NCI-H2227 treated with DMSO at 0.1 percent for 48 hours (cell line): ENCODE data around the gene GTF3A.
"Not testable (repeated sequence)": the region's sequence is repeated elsewhere in the genome, so short reads cannot be mapped to it uniquely, and the experiment has no call there.

ENCODE experiments used
- DNase-seq: peaks from one replicate; lab custom pipeline; 2025; lab: John Stamatoyannopoulos, UW

Gene GTF3A

DNA sequence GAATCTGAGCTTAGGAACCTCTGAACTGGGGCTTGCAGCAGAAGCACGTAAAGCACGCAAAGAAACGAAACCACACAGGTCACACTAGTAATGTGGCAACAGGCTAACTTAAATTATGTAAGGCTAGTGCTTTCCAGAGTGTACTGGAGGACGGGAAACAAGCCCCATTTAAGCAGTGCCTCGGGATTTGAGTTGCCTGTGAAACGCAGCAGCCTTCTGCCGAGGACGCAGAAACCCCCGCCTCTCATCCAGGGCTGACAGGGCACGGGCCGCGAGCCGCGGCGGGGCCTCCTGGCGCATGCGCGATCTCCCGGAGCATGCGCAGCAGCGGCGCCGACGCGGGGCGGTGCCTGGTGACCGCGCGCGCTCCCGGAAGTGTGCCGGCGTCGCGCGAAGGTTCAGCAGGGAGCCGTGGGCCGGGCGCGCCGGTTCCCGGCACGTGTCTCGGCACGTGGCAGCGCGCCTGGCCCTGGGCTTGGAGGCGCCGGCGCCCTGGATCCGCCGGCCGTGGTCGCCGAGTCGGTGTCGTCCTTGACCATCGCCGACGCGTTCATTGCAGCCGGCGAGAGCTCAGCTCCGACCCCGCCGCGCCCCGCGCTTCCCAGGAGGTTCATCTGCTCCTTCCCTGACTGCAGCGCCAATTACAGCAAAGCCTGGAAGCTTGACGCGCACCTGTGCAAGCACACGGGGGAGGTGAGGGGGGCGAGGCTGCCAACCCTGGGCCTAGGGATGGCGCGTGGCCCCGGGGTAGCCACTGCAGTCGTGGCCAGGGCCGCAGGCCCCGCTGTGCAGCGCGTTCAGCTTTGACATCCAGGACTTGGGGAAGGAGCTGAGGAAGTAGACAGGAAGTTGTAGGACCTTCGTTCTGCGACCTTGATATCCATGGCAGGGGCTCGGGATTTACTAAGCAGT is at the start of gene GTF3A:
TSS of gene GTF3A (plus strand) at position 374 of the 912 bp plus-strand sequence.
- DNase-seq: peak; percentile 76

DNA sequence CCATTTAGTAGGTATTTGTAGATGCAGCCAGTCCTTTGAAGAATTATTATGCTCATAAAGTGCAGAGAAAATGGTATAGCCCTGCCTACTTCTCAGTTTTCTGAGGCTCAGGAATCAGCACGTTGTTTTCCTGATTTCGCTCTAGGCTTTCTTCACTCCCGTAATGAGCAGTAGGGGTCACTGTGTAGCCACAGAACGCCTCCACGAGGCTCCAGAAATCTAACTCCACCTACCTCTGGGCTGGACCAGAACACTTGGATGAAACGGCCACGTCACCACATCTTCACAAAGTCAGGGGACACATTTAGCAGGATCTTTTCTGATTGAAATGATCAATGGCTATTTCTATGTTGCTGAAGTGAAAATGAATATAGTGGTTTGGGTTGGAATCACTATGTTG is 49.8 kb upstream of the GTF3A start:
- DNase-seq: peak; percentile 85

DNA sequence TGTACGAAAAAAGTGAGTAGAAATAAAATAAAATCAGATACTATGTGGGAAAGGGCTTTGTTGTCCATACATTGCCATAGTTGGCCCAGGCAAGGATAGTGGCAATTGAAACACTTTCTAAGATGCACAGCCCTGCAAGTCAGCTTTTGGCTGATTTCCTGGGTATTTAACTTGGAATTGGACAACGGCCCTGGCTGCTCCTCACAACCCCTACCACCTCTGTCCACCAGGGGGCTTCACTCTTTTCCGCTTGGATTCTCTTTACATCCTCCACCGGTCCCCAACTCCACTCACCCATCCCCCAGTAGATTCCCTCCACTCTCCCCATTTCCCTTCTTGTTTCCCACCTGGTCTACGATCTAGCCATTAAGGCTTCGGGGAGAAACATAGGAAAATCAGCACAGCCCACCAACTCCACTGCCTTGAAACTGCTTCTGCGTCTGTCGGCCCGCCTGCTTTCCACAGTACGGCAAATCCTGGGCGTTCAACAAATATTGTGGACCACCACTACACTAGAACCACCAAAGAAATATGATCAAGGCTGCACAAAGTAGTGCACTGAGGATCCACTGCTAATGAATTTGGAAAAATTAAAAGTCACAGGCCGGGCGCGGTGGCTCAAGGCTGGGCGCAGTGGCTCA is 48.6 kb upstream of the GTF3A start:
- peak; percentile 13 for DNase-seq

DNA sequence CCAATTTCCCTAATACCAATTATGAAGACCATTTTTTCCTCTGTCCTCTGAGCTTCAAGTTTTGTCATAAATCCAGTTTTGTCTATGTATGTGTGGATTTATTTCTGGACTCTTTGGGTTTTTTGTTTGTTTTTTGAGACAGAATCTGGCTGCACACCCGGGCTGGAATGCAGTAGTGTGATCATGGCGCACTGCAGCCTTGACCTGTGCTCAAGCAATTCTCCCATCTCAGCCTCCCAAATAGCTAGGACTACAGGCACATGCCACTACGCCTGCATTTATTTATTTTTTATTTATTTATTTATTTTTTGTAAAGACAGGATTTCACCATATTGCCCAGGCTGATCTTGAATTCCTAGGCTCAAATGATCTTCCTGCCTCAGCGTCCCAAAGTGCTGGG is 45.3 kb upstream of the GTF3A start:
- DNase-seq: no peak

DNA sequence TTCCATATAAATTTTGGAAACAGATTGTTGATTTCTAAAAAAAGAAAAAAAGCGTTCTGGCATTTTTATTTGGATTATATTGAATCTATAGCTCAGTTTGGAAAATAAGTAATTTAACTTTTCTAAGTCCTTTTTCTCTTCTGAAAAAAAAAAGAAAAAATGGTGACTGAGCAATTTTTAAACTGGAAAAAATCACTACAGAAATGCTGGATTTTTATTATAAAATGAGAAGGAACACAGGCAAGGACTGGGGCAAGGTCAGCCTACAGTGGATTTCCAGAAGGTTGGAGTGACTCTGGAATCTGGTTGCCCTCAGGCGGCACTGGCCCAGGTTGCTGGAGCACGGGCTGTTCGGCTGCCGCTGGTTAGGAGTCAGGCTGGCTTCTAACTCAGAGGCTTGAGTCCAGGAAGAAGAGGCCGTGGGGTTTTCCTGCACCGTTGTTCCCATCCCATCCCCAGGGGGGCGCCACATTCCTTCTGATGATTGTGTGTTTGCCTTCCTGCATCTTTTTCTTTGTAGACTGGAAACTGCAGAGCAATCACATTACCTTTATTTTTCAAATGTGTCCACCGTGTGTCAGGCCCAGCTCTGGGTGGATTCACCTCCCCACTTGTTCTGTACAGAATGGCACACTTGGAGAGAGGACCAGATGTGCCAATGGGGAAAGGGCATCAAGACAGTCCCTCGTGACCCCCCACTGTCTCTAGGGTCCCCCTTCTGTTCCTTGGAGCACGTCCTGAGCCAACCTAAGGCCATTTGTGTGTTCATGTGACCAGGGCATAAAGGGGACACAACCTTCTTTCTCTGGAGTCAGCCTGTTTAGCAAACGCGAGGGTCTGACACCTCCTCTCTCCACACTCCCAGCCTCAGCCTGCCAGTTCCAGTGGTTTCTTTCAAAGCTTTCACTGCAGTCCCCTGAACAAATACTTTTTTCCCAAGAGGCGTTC is 44.5 kb upstream of the GTF3A start:
- peak; percentile 13 for DNase-seq

DNA sequence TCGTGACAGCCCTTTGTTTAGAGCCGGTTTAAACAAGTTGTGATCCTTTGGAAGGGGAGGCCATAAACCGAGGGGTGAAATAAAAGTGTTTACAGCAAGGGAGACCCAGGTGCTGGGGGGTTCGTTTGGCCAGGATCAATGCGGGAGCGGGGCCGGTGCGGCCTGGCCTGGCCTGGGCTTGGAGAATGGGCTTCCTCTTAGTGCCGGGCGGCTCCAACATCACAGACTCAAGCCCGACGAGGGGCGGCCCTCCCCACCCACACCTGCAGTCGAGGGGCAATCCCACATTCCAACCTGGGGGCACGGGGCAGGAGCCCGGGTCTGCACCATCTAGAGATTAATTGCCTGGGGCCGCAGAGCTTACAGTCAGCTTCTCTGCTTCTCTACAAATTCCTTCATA is 42.8 kb upstream of the GTF3A start:
- DNase-seq: no peak

DNA sequence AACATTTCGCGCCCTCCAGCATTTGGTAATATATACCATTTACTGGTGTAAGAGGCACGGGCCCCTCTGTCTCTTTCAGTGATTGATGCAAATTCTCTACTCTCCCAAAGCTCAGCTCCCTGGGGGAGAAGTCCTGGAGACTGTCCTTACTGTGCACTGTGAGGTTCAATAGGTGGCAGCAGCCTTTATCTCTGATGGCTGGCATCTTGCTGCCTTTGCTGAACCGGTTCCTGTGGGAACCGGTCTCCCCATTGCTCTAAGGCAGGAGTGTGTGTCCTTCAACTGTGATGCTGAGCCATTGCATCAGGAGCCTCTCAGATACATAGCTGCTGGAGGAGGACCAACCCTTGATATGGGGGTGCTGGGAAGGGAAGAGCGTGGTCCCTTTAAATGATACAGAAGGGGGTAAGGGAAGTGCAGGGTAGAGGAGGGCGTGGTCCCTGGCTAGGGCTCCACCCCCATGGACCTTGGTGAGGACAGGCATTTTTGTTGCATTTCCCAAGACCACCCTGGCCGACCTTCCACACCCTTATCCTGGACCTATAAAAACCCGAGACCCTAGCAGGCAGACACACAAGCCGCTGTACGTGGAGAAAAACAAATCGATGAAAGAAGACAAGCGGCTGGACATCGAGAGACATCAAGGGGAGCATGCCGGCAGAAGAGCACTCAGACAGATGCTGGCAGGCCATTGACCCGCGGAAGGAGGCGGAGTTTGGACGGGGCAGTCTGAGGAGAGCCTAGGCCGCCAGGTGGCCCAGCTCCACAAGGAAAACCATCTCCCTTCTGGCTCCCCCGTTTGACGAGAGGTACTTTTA is 41.1 kb upstream of the GTF3A start:
- no peak for DNase-seq

DNA sequence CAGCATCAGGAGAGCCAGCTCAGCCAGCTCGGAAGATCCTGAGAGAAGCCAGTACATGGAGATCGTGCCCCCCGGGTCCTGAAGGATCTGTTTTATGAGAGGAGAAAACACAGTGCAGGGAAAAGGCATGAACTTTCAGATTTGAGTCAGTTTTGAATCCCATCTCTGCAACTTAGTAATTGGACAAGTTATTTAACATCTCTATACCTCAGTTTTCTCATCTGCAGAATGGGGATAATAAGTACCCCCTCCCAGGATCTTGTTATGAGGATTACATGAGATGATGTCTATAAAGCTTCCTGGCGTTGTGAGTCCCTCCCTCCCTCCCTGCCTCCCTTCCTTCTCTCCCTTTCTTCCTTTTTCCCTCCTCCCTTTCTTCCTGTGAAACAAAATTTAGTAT is 40.1 kb upstream of the GTF3A start:
- DNase-seq: no peak

DNA sequence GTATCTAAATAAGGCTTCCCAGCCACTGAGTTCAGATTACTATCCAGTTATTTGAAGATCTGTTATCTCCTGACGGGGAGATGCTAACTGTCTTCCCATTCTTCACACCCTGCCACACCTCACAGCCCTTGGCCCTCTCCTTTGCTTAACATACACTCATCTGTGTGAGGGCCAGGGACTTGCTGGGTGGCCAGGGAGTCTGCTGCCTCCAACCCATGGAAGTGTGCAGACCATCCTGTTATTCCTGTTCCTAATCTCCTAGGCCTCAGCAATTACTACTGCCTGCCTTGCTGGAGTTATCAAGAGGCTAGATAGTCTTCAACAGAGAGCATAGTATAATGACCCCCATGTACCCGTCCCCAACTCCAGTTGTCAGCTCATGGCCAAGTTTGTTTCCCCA is 36.2 kb upstream of the GTF3A start:
- no peak for DNase-seq

DNA sequence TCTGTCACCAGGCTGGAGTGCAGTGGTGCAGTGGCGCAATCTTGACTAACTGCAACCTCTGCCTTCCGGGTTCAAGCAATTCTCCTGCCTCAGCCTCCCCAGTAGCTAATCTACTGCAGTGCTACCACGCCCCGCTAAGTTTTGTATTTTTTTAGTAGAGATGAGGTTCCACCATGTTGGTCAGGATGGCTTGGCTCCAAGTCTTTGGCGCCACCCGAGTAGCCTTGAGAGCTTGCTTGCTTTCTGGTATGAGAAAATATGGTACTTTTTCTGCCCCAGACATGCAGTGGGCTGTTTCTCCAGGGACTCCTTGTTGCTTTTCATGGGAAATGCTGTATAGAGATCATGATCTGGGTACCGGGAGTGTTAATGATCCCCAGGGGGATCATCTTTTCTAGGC is 34.5 kb upstream of the GTF3A start:
- DNase-seq: no peak

DNA sequence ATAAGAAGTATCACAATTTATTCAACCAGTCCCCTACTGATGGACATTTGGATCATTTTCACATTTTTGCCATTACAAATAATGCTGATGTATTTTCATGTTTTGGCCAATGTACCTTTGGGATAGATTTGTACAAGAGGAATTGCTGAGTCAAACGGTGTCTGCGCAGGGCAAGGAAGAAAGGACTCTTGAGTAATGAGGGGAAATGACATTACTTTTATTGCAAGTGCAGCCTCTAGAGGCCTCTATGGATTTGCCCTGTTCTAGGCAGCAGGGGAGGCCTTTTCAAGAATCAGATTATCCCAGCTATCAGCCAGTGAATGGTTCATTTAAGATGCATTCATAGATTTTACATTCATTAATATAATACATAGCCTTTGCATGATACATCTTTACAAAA is 32.9 kb upstream of the GTF3A start:
- DNase-seq: no peak

DNA sequence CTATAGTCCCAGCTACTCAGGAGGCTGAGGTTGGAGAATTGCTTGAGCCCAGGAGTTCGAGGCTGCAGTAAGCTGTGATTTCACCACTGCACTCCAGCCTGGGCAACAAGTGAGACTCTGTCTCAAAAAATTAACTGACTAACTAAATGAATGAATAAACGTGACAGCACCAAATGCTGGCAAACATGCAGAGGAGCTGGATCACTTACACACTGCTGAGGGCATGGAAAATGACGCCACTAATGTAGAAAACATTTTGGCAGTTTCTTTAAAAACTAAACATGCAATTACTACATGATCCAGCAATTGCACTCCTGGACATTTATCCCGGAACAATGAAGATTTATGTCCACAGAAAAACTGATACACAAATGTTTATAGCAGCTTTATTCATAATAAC is 31.3 kb upstream of the GTF3A start:
- DNase-seq: no peak

DNA sequence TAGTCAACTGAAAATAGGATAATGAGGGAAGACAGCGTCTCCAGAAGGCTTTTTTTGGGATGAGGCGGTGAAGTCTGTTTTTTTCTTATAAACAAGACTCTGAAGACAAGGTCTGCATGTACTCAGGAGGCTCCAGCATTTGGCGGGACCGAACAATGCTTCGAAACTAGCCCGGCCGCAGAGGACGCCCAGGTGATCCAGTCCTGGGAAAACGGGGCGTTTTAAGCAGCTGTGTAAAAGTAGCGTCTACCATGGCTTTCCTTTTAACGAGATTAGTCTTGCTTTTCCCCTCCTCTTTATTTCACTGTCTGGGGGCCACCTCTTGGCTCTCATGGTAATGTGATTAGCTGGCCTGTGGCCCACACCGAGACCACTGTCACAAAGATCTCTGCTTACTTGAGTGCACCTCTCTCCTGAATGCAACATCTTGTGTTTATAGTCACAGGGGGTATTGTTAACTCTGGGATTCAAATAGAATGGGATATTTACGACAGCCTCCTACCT is 29.4 kb upstream of the GTF3A start:
- no peak for DNase-seq

DNA sequence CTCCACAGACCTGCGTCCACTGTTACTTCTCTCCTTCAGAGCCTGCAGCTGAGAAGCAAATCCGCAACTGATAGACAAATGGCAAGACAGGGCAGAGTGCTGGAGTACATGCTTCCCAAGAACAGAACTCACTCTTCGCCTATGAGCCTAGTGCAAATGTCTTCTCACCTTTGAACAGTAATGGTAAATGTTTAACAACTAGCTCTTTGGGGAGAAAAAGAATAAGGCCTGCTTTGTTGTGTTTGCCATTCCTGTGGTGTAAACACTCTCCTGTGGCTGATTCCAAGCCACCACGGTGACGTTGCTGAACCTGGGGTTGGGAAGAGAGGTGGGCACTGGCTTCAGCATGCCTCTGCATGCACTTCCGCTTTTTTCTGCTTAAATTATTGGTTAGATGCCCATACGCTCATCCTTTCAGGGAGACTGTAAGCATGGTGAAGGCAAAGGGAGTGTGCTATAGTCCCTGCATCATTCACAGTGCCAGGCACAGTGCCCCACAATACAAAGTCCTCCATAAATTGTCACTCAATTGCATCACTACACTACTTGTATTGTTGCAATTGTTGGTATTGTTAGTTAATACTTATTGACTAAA is 28.1 kb upstream of the GTF3A start:
- no peak for DNase-seq

DNA sequence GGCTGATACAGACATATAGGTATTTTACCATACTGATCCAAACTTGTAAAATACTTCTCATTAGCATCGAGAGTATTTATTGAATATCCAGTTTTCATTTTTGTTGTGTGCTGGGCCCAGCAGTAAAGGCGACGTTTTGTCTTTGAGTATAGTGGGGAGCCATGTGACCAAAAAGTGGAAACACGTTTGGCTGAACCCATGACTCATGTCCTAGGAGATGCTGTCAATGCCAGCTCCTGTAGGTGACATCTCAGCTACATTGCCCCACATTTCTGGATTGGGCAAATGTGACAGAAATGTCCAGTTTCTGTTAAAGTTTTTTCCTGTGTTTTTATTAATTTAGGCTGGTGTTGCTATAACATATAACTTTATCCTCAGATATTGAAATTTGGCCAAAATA is 26.1 kb upstream of the GTF3A start:
- DNase-seq: no peak

DNA sequence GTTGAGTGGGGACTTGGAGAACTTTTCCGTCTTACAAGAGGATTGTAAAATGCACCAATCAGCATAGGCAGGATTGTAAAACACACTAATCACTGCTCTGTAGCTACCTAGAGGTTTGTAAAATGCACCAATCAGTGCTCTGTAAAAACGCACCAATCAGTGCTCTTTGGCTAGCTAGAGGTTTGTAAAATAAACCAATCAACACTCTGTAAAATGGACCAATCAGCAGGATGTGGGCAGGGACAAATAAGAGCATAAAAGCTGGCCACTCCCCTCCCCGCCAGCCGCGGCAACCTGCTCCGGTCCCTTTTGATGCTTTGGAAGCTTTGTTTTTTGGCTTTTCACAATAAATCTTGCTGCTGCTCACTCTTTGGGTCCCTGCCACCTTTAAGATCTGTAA is 24.0 kb upstream of the GTF3A start:
- not testable (repeated sequence) for DNase-seq

DNA sequence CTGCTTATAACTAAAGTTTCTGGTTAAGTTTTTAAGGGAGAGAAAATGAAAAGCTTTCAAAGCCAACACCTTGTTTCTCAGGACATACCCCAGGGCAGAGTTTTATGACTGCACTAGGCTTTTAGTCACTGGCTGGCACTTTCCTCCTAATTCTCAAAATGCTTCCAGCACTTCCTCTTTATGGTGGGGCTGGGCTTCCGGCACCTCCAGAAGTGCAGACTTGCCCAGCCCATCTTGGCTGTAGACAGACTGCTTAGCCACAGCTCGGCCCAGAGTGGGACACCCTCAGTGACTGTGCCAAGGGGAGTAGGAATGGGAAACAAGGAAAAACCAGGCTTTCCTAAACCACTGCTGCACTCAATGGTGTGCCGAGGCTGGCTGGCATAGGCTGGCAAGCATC is 23.2 kb upstream of the GTF3A start:
- no peak for DNase-seq

DNA sequence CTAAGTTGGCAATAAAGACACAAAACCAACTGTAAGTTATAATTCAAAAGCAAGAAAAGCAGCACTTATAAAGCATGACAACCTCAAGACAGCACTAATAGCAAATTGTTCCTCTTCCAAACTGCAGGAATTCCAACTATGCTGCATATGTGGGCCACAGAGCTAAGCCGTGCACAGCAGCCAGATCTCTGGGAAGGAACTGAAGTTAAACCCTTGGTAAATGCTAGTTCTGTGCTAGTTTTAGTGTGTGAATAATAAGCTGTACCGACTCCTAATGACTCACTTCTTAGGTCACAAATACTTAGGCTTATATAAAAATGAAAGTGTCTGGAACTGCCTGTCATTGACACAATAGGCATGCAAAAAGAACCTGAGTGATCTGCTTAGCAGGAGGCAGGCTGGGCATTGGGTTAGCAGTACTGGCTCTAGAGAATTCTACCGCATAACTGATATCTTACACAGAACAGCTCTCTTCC is 21.2 kb upstream of the GTF3A start:
- no peak for DNase-seq

DNA sequence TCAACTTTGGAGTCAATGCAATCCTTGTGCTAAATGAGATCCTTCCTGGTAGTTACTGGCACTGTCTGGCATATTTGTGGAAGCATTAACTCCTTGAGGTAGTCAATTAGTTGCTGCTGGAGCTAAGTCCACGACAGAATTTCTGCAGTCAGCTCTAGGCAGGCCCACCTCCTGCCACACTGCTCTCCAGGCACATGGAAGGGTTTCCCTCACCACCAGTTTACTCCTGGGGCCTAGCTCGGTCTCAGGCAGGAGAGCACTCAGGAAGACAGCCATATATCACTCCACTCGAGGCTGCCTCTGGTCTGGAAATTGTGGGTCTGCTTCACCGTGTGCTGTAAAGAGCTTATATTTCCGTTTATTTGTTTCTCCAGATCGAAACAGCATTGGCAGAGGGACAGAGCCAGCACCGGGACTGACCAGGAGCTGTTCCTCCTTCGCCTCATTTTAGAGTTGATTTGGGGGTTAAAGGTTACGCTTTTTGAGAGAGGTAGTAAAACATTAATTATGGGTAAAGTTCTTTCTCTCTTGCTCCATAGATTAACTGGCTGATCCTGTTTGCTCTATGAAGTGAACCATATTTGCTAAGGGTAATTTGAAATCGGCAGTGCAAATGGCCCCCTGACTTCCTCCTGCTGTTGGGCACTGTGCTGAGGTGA is 20.6 kb upstream of the GTF3A start:
- no peak for DNase-seq

DNA sequence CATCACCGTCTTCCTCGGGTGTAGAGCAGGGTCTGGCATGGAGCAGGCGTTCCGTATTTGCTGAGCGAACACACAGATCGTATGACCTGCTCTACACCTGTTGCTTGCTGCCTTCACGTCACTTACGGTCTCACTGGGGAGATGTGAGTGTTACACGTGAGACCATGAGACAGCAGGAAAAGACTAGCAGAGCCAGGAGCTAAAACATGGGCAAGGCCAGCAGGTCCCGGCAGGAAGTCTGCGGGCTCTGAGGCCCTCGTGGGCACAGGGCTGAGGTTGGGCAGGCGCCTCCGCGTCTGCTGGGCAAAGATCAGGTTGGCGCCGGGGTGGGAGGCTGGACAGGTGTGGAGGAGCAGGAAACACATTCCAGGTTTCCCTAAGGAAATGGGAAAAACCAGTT is 19.7 kb upstream of the GTF3A start:
- no peak for DNase-seq
